GM21786 (cell line): ENCODE results near the gene POLR1A.

Experiments
- ATAC-seq: cut with Tn5 transposase; IDR thresholded peaks from one replicate; pipeline ENCODE4 v1.9.1; 2021; ENCODE audit not compliant: unreplicated experiment

The POLR1A gene

GRCh38 chr2:86097114-86097896 lies 8.4 kb downstream of the POLR1A start:
- no peak for ATAC-seq

- ATAC-seq: no peak
Measured at GRCh38 chr2:86094229-86094628, 11.5 kb downstream of the POLR1A start.

GRCh38 chr2:86087936-86088850 lies 17.5 kb downstream of the POLR1A start:
- no peak for ATAC-seq

- no peak for ATAC-seq
Measured at GRCh38 chr2:86082756-86083155, 22.9 kb downstream of the POLR1A start.

GRCh38 chr2:86081724-86082123 lies 24.0 kb downstream of the POLR1A start:
- no peak for ATAC-seq

GRCh38 chr2:86079981-86080911 lies 25.4 kb downstream of the POLR1A start:
- peak; percentile 78 for ATAC-seq

- no peak for ATAC-seq
Measured at GRCh38 chr2:86078774-86079545, 26.7 kb downstream of the POLR1A start.

GRCh38 chr2:86075886-86076285 lies 29.8 kb downstream of the POLR1A start:
- ATAC-seq: no peak

GRCh38 chr2:86074811-86075210 lies 30.9 kb downstream of the POLR1A start:
- no peak for ATAC-seq

GRCh38 chr2:86074256-86074655 lies 31.4 kb downstream of the POLR1A start:
- ATAC-seq: no peak

- ATAC-seq: no peak
Measured at GRCh38 chr2:86073225-86073624, 32.5 kb downstream of the POLR1A start.

GRCh38 chr2:86072271-86072858 lies 33.3 kb downstream of the POLR1A start:
- peak; percentile 86 for ATAC-seq

- ATAC-seq: no peak
Measured at GRCh38 chr2:86070868-86071267, 34.8 kb downstream of the POLR1A start.

GRCh38 chr2:86069783-86070339 lies 35.8 kb downstream of the POLR1A start:
- no peak for ATAC-seq

GRCh38 chr2:86069091-86069685 lies 36.5 kb downstream of the POLR1A start:
- no peak for ATAC-seq

GRCh38 chr2:86068648-86069047 lies 37.0 kb downstream of the POLR1A start:
- ATAC-seq: no peak

- ATAC-seq: peak; percentile 48
Measured at GRCh38 chr2:86068136-86068588, 37.5 kb downstream of the POLR1A start.

GRCh38 chr2:86066915-86067314 lies 38.8 kb downstream of the POLR1A start:
- ATAC-seq: no peak

- ATAC-seq: no peak
Measured at GRCh38 chr2:86066007-86066578, 39.6 kb downstream of the POLR1A start.
